Measurements from ENCODE around the gene NRM.

The NRM gene

GRCh38 chr6:30709101-30709868 lies 18.5 kb upstream of the NRM start:
- no peak for TF ChIP-seq ZNF274 (IDR thresholded peaks at IDR 0.05; ENCODE audit: low read depth, low read length)
- no peak overlapping the region for H3K4me3 ChIP-seq (ENCODE audit: low read length)

- TF ChIP-seq ZNF274 (IDR thresholded peaks at IDR 0.05; ENCODE audit: low read depth, low read length): no peak
- no peak overlapping the region for H3K4me3 ChIP-seq (ENCODE audit: low read length)
These were observed 16.6 kb upstream of the NRM start for GRCh38 chr6:30707281-30707850.

DNA sequence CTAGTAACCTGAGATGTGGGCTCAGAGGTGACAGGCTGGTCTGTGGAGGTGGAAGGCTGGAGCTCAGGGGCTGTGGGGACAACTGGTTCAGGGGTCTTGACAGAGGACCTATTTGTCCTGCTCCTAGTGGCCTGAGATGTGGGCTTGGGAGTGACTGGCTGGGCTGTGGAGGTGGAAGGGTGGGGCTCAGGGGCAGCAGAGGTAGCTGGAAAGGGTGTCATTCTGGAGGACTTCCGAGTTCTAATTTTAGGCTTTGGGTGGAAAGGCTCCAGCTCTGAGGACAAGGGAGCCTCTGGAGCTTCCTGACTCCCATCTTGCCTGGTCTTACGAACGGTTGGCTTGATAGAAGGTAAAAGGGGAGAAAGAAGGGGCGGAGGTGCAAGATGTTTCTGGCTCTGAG lies 14.8 kb upstream of the NRM start:
- no peak overlapping the region for H3K4me3 ChIP-seq (ENCODE audit: low read length)
- TF ChIP-seq ZNF274 (IDR thresholded peaks at IDR 0.05; ENCODE audit: low read depth, low read length): no peak

GRCh38 chr6:30703821-30704220 lies 13.0 kb upstream of the NRM start:
- no peak overlapping the region for H3K4me3 ChIP-seq (ENCODE audit: low read length)
- no peak for TF ChIP-seq ZNF274 (IDR thresholded peaks at IDR 0.05; ENCODE audit: low read depth, low read length)

DNA sequence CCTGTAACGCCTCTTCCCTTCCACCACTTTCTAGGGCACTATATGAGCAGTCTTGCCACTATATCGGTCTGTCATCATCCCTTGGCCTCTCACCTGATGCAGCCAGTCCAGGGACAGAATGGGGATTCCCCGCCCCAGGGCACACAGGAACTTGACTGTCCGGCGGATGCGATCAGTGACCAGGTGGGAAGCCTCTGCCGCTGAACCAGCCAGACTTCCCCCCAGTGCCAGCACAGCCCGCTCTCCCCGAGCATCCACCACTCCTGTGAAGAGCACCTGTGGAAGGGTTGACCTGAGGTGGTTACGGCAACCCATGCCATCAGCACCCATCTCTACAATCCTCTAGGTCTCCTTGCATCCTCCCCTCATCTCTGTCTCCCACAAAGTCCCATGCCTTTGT lies 12.2 kb upstream of the NRM start:
- no peak for TF ChIP-seq ZNF274 (IDR thresholded peaks at IDR 0.05; ENCODE audit: low read depth, low read length)
- H3K4me3 ChIP-seq (ENCODE audit: low read length): no peak overlapping the region

DNA sequence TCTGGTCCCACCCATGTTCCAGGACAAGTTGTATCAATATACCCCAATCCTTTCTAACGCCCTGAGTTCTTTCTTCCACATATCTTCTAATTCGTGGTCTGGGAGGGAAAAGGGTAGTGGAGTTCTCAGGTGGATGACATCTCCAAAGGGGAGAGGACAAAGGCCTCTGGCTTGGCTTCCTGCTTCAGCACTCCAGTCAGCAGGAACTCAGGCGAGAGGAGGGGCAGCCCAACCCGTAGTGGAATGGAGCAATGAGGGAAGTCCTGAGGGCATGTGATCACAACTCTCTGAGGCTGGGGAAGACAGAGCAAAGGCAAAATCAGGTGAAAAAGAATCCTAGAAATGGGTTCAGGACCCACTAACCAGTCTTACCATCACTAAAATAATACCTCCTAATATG lies 9.6 kb upstream of the NRM start:
- TF ChIP-seq ZNF274 (IDR thresholded peaks at IDR 0.05; ENCODE audit: low read depth, low read length): no peak
- no peak overlapping the region for H3K4me3 ChIP-seq (ENCODE audit: low read length)

GRCh38 chr6:30696432-30696831 lies 5.6 kb upstream of the NRM start:
- H3K4me3 ChIP-seq (ENCODE audit: low read length): no peak overlapping the region
- TF ChIP-seq ZNF274 (IDR thresholded peaks at IDR 0.05; ENCODE audit: low read depth, low read length): no peak

DNA sequence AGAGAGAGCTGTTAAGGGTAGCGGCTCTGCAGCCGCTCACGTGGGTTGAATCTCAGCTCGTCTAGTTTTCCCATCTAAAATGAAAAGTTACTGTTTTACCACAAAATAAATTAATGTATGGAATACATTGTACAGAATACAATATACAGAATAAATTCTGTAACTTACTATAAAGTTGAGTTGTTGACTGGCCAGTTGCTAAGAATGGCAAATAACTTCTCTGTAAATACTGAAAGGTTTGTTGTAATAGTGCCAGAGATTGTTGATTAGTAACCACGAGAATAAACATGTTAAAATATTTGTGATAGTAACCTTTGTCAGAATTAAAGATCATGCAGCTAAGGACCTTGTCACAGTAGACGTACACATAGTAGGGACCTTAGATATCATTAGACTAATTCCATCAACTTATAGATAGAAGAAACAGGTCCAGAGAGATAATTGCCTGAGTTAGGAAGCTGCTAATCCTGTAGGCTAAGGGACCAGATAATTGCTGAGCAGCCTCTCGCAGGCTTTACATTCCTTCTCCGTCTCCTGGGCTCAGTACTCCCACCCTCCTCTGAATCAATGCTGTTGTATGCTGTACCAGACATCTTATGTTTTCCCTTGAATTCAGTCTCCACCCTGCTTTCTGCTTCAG lies 544 bp upstream of the NRM start:
- peak overlapping the region; percentile 94 for H3K4me3 ChIP-seq (ENCODE audit: low read length)
- no peak for TF ChIP-seq ZNF274 (IDR thresholded peaks at IDR 0.05; ENCODE audit: low read depth, low read length)

- no peak for TF ChIP-seq ZNF274 (IDR thresholded peaks at IDR 0.05; ENCODE audit: low read depth, low read length)
- peak overlapping the region; percentile 94 for H3K4me3 ChIP-seq (ENCODE audit: low read length)
These were observed 799 bp downstream of the NRM start for GRCh38 chr6:30689985-30690384.

- H3K4me3 ChIP-seq (ENCODE audit: low read length): peak overlapping the region; percentile 94; the same call in 1 of the 2 replicates
- TF ChIP-seq ZNF274 (IDR thresholded peaks at IDR 0.05; ENCODE audit: low read depth, low read length): no peak
These were observed 1.5 kb downstream of the NRM start for GRCh38 chr6:30689022-30689865.

- peak overlapping the region; percentile 94; the same call in 1 of the 2 replicates for H3K4me3 ChIP-seq (ENCODE audit: low read length)
- TF ChIP-seq ZNF274 (IDR thresholded peaks at IDR 0.05; ENCODE audit: low read depth, low read length): no peak
These were observed 2.2 kb downstream of the NRM start for GRCh38 chr6:30688569-30688968.

DNA sequence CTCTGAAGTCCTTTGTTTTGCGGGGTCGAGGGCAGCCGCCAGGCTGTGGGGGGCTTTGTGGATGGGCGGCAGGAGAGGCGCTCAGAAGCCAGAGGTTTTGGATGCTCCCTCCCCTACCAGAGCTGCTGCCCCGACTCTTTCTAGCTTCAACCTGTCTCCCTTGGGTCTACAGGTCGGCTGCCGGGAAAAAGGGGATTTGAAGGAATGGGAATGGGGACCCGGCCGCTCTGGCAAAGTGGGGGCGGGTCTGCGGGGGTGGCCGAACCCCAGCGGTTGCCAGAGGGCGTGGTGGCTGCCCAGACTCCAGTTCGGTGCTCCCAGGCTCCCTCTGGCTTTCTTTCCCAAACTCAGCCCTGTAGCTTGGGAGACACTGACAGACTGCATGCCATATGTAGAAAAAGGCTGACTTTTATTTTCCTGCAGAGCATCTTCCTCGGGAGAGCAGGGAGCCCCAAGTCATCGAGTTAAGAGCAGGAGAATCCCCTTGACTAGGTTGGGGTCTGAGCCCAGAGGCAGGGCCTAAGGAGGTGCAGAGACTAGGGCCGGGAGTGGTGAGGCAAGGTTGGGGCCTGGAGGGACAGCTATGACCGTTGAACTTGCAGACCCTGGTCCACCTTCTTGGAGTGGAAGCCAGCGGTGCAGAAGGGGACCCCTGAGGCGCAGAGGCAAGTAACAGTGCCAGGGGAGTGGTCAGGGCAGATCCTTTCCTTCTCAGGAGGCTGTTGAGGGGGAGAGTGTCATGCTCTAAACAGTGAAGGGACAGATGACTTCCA lies 2.9 kb downstream of the NRM start:
- peak overlapping the region; percentile 94 for H3K4me3 ChIP-seq (ENCODE audit: low read length)
- no peak for TF ChIP-seq ZNF274 (IDR thresholded peaks at IDR 0.05; ENCODE audit: low read depth, low read length)

GRCh38 chr6:30686908-30687658 lies 3.7 kb downstream of the NRM start:
- TF ChIP-seq ZNF274 (IDR thresholded peaks at IDR 0.05; ENCODE audit: low read depth, low read length): no peak
- H3K4me3 ChIP-seq (ENCODE audit: low read length): peak overlapping the region; percentile 94

All from GM08714 (cell line).